ENCODE data around the gene BSDC1.
A peak's percentile ranks its signal among the peaks of the same experiment; 100 is the strongest.
"Not testable (repeated sequence)": the region's sequence is repeated elsewhere in the genome, so short reads cannot be mapped to it uniquely, and the experiment has no call there.

BSDC1 gene

DNA sequence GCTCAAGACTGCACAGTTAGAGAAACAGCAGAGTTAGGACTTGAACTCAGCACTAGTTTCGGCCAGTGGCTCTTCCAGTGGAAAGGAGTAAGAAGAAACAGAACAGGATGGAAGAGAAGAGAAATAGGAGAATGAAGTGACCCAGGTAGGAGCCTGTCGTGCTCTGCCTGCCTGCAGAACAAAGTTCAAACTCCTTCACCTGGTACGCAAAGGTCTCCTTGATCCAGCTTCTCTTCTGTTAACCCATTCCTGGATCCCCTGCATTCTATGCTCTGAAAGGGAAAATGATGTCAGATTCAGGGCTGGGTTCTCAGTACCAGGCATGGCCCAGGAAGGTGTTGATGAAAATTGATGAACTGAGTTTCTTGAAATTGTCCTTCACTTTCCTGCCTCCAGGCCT lies 35.8 kb downstream of the BSDC1 start:
- no peak for DNase-seq (ENCODE audit: low read depth, low spot score)

DNA sequence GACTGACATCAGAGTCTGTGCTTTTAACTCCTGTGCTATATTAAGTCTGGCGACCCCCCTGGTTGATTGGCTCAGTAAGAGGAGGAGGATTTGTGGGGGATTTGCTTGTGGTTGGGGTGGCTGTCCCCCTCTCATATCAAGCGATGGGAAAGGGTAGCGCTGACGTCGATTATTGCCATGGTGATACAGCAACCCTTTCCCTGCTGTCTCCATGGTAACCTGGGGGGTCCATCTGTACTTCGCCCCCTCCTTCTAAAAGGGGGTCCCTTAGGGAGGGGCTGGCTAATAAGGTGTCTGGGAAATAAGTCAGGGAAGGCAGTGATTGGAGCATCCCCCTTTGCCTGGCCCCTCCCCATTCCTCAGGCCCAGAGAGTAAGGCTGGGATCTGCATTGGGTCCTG lies 36.6 kb downstream of the BSDC1 start:
- DNase-seq (ENCODE audit: low read depth, low spot score), result no peak

DNA sequence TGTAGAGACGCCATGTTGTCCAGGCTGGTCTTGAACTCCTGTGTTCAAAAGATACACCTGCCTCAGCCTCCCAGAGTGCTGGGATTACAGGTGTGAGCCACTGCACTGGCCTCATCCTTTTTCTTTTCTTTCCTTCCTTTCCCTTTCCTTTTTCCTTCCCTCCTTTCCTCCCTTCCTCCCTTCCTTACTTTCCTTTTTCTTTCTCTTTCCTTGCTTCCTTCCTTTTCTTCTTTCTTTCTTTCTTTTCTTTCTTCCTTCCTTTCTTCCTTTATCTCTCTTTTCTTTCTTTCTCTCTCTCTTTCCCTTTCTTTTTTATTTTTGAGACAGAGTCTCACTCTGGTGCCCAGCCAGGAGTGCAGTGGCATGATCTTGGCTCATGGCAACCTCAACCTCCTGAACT lies 37.8 kb downstream of the BSDC1 start:
- no peak for DNase-seq (ENCODE audit: low read depth, low spot score)

DNA sequence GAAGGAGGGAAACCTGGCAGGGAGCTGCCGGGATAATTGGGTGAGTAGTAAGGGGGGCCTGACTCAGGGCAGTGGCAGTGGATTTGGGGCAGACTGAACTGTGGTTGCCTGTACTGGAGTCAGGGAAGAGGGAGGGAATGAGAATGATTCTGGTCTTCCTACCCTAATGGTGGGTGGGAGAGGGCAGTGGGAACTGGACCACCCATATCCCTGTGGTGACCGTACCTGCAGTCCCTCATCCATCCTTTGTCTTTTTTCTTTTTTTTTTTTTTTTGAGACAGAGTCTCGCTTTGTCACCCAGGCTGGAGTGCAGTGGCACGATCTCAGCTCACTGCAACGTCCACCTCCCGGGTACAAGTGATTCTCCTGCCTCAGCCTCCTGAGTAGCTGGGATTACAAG lies 38.5 kb downstream of the BSDC1 start:
- DNase-seq (ENCODE audit: low read depth, low spot score), result not testable (repeated sequence)

DNA sequence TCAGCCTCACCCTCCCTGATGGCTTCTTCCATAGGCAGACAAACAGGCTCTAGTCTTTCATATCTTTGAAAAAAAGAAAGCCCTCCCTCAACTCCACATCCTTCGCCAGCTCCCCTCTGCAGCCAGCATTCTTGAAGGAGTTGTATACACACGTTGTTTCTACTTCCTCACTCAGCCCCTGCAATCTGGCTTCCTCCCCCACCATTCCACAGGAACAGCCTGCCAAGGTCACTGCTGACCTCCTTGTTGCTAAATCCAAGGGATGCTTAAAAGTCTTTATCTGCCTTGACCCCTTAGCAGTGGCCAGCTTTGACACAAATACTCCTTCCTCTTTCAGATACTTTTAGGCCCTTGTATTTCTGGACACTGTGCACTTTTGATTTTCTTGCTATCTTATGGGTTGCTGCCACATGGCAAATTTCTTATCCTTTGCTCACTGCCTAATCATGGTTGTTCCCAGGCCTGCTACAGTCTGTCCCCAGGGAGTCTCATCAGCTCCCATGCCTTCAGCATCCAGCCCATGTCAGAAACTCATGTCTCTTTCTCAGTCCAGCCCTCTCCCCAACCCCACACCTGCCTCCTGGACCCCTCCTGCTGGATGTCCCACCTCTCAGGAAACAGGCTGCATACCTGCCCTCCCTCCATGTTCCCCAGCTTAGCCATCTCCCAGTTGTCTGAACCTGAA lies 40.2 kb downstream of the BSDC1 start:
- DNase-seq (ENCODE audit: low read depth, low spot score), result no peak

DNA sequence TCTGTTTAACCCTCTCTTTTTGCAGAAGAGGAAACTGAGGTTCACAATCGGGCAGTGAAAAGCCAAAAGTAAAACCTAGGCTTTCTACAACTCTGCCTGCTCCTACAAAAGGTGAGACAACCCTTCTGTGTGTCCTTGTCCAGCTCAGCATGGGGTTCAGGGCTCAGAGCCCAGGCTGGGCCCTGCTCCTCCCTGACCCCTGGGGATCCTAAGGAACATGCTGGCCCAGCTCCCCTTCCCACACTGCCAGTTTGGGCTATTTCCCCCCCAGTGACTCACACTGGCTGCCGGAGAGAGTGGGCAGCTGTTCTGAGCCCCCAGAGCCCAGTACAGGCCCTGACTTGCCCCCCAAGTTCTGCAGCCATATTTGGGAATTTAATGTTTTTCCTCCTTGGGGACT lies 40.8 kb downstream of the BSDC1 start:
- DNase-seq (ENCODE audit: low read depth, low spot score), result no peak

DNA sequence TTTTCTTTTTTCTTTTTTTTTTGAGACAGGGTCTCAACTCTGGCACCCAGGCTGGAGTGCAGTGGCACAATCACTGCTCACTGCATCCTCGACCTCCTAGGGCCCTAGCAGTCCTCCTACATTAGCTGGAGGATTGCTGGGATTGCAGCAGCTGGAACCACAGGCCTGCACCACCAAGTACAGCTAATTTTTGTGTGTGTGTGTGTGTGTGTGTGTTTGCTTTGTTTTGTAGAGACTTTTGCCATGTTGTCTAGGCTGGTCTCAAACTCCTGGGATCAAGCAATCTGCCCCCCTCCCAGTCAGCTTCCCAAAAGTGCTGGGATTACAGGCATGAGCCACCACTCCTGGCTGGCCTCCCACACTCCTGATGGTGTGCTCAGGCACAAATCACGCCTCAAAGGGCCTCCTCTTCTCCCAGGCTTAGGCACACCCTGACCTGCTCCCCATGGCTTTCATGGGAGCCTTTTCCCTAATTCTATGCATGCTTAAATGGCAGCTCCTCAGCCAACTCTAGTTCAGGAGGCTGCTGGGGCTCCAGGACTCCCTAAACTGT lies 41.3 kb downstream of the BSDC1 start:
- DNase-seq (ENCODE audit: low read depth, low spot score), result no peak

DNA sequence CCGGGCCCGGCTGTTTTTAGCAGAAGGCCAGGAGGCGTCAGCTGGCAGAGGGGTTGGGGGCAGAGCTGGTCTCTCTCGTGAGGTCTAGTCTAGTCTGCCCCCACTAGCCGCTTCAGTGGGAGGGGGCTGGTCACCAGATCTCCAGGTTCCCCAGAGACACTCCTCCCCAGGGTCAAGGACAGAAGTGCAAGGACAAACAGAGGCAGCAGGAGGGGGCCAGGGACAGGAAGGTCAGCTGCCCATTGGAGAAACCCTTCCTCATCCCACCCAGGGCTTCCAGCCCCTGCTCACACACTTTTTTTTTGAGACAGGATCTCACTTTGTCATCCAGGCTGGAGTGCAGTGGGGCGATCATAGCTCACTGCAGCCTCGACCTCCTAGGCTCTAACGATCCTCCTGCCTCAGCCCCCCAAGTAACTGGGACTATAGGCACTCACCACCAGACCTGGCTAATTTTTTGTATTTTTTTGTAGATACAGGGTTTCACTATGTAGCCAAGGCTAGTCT lies 41.9 kb downstream of the BSDC1 start:
- DNase-seq (ENCODE audit: low read depth, low spot score), result no peak

DNA sequence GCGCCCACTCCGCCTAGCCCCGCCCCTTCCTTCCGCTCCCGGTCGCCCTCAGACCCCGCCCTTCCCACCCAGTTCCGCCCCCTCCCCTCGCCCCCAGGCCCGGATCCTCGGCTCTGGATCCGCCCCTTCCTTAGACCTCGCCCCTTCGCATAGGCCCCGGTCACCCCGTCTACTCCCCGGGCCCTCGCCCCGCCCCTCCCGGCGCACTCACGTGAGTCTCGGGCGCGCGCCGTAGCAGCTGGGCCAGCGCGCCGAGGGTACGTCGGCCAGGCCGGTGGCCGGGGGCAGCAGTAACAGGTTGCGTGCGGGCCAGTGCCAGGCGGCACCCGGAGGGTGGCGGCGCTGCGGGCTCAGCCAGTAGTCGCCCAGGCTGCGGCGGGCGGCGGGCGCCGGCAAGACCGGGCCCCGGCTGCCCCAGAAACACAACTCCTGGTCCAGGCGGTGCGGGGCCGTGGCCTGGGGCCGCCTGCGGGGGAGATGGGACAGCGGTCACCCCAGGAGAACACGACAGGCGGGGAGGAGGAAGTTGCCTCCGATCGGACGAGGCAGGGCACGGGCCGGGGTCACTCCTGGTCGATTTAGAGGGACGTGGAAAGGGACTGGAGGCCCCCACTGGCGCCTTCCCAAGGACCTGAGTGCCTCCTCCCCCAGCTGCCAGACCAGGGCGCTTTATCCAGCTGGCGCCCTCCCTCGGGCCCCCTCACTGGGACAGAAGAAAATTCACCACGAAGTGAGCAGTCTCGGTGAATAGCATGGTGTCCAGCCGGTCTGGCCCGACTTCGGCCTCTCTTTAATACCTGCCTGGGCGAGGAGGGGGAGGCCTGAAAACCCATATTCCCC lies 42.6 kb downstream of the BSDC1 start:
- DNase-seq (ENCODE audit: low read depth, low spot score), result peak; percentile 86

DNA sequence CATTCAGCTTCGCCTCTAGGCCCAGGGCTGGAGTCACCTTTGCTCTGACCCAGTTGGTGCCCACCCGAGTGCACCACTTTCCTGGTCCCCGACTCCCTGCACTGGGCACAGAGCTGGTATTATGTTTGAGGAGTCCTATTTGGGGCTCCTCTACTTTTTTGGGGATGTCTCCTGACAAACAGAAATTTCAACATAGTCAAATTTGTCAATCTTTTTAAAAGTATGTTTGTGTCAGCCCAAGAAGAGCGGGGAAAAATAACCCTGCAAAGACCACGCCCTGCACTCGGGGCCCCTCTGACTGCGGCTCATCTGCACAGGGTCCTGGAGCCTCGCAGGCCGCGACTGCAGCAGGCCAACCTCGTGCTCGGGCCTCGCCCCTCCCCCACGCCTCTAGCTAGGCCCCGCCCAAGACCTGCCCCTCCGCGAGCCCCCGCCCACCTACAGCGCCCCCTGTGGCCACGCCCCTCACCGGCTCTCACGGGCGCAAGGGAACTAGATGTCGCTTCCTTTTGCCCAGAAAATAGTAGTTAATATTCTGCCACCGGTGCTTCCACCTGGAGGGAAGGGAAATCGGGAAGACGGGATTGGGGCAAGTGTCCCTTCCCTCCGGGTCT lies 43.3 kb downstream of the BSDC1 start:
- DNase-seq (ENCODE audit: low read depth, low spot score), result peak; percentile 64

DNA sequence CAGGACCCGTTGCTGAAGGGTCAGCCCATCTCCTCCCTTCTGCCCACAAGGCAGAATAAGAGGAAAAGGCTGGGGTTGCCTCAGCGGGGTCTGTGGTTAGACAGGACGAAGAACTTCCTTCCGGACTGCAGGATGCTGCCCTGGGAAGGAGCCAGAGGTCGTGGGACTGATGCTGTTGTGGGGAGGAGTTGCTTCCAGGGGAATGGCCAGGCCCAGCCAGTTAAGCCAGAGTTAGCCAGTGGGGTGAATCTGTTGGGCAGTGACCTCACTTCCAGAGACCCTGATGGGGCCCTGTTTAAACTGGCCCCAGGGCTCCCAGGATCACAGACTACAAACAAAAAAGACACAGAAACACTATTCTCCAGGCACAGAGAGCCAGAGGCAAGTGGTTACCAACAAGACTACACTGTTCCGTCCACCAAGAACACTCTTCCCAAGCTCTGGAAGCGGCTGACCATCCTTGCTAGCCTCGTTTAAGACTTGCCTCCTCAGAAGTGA lies 45.0 kb downstream of the BSDC1 start:
- DNase-seq (ENCODE audit: low read depth, low spot score), result no peak

DNA sequence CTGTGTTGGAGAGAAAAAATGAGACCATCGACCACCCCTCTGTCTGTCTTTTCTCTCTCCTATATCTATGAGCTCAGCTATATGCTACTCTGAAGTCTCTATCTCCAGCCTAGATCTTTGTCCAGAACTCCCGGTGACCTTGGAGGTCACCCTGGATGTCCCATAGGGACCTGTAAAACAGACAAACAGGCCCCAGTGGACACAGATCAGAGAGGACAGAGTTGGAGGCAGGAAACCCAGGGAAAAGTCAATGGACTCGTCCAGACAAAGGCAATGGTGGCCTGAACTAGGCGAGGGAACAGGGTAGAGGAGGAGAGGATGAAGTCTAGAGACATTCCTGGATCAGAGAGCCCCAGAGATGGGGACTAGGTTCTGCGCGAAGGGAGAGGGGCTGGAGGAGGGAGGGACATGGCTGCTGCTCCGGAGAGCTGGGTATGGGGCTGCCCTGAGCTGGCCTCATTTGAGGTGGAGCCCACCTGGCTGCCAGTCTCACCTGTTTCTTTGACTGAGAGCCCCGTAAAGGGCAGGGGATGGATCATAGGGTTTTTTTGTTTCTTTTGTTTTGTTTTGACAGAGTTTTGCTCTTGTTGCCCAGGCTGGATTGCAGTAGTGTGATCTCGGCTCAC lies 47.6 kb downstream of the BSDC1 start:
- DNase-seq (ENCODE audit: low read depth, low spot score), result no peak

DNA sequence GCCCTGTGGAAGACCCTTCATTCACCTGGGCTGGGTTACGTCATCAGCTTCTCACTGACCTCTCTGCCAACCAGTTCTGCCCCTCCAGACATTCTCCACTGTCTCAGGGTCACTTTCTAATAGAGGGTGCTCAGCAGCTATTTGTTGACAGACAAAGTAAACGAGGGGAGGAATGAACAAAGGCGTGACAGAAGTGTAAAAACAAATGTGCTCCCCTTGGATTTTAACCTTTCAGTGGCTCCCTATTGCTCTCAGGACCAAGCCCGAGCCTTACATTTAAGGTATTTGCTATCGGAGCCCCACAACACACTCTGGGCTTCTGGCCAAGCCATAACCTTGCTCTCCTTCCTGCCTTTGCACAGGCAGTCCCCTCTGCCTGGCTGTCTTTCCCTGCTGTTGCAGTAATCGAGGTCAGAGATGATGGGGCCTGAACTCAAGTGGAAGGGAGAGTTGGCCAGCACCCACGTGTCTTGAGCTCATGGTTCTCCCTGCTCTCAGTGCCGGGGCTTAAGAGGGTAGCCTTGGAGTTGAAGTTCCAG lies 48.9 kb downstream of the BSDC1 start:
- DNase-seq (ENCODE audit: low read depth, low spot score), result no peak

DNA sequence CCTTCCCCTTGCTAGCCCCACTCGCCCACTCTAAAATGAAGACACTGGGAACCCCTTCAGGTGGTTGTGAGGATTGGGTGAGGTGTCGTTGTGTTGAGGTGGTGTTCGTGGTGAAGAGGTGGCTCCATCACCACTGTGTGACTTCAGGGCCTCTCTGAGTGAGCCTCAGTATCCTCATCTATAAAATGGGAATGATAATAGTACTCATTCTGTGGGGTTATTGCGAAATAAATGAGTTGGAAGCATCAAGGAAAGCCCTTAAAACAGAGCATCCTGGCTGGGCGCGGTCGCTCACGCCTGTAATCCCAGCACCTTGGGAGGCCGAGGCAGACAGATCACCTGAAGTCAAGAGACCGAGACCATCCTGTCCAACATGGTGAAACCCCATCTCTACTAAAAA lies 51.5 kb downstream of the BSDC1 start:
- no peak for DNase-seq (ENCODE audit: low read depth, low spot score)

DNA sequence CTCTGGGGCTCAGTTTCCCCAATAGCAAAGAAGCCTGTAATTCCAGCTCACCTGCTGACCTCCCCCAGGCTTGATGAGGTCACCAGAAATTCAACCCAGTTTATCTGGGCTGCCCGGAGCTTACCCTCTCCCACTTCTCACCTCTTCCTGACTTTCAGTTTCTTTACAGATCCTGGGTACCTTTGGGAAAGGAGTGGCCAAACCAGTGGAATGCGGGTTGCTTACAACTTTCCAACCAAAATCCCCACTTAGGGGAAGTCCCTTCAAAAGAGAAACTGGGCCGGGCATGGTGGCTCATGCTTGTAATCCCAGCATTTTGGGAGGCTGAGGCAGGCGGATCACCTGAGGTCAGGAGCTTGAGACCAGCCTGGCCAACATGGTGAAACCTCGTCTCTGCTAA lies 52.3 kb downstream of the BSDC1 start:
- no peak for DNase-seq (ENCODE audit: low read depth, low spot score)

DNA sequence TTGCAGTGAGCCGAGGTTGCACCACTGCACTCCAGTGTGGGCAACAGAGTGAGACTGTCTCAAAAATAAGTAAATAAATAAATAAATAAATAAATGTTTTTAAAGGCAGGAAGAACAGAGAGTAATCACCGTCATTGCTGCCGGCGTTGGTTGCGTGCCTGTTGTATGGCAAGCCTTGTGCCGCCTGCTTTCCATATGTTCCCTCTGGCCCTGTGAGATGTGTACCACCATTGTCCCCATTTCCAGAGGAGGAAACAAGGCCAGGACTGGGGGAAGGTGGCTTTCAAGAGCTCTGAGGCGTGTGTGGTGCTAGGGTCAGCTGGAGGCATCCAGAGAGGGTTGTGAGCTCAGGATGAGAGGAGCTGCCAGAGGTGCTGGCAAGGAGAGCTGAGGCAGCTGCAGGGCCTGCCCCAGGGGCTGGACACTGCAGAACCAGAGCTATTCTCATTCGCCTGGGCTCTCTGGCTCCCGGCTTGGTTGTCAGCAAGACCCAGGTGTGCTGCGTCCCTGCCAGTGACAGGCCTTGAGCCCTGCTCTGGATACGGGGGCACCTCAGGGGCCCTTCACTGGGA lies 53.0 kb downstream of the BSDC1 start:
- no peak for DNase-seq (ENCODE audit: low read depth, low spot score)

DNA sequence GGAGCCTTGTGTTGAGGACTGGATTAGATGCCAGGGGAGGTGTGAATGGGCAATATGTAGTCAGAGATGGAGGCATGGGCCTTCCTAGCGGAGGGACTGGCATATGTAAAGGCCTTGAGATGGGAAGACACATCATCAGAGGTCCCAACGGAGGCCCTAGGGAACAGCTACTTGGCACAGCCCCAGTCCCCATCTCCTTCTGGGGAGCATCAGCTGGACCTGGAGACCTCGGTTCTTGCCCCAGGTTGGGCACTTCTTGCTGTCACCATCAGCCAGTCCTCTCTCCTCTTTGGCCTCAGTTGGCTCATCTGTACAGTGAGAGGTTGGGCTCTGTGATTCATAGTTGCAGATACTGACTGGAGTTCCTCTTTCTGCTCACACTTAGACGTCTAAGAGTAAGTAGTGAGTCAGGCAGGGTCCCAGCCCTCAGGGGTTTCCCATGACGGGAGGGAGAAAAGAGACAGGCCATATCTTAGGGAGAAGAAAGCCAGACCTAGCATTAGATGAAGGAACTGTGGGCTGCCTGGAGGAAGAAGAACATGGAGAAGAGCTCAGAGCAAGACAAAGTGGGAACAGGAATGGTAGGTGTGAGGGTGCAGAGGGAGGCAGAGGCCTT lies 54.8 kb downstream of the BSDC1 start:
- DNase-seq (ENCODE audit: low read depth, low spot score), result no peak

DNA sequence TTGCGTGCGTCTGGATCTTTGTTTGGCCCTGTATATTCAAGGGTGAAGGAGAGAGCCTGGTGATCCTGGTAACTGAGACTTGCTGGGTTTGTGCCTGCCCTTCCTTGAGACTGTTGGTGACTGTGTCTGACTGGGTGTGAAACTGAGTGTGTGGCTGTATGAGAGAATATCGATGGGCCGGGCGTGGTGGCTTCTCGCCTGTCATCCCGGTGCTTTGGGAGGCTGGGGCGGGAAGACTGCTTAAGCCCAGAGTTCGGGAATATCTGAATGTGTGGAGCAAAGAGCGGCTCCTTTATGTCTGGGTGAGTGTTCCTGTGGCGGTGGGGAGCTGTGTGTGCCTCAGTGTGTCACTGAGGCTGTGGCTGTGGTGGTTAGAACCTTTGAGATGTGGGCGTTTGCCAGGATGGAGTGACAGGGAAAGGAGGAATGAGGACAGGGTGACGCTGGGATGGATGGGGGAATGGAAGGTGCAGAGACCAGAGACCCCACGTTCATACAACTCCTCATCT lies 55.5 kb downstream of the BSDC1 start:
- DNase-seq (ENCODE audit: low read depth, low spot score), result no peak

DNA sequence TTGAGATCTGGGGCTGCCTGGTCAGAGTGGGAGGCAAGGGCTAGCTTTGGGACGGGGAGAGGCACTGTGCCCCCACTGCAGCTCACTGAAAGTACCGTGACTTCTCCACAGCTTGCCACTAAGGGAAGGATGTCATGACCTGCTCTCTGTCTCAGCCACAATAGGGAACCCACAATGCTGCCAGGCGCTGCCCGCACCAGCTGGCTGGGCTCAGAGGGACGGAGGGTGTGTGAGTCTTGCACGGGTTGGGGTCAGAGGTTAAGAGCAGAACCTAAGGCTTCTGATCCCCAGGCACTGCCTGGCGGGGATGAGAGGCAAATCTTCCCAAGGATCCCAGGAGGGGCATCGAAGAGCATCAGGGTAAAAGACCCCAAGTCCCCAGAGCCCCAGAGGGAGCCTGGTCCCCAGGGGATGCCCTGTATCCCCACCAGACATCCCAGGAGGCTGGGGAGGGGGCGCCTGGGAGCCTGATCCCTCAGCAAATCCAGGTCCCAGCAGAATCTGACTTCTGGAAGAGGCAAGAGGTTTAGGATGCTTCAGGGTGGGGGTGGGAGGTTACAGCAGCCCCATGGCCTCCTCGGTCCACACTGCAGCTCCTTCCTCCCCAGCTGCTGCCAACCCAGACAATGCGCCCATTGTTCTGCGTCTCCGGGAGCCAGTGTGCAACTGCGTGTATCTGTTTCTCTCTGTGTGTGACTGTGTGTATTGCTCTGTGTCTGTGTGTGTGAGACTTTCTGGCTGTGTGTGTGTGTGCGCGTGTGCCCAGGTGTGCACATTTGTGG lies 56.2 kb downstream of the BSDC1 start:
- DNase-seq (ENCODE audit: low read depth, low spot score), result no peak
